Left lung (tissue), 10 donors: ENCODE results near the gene YTHDF1. TPM values are rescaled to one million over a fixed set of nuclear protein-coding genes. Genes with fewer than 3 reads are reported as not detected.
"Not testable (repeated sequence)": the region's sequence is repeated elsewhere in the genome, so short reads cannot be mapped to it uniquely, and the experiment has no call there.

Experiments used
- ATAC-seq: fragments of 200-7000 bp; cut with Tn5 transposase; one replicate; pipeline ENCODE4 v1.9.1; 2020; ENCODE audit warnings: moderate library complexity
- DNase-seq, 4 donors: peaks; one replicate each; pipeline ENCODE4 v3.0.0-alpha.2; 2013 to 2020
- H3K27ac ChIP-seq, 2 donors: fragments of 200-600 bp; sonication (generic) in 1 of 2; one replicate each; pipeline versions ENCODE4 v1.5.0 to v1.8.0; 2020 to 2021
- H3K27me3 ChIP-seq, 2 donors: fragments of 200-600 bp; sonication (generic) in 1 of 2; one replicate each; pipeline versions ENCODE4 v1.5.0 to v1.8.0; 2020 to 2021
- H3K36me3 ChIP-seq, 2 donors: fragments of 200-600 bp; sonication (generic) in 1 of 2; one replicate each; pipeline versions ENCODE4 v1.5.0 to v1.8.0; 2020 to 2021
- H3K4me1 ChIP-seq, 2 donors: fragments of 200-600 bp; one replicate each; pipeline ENCODE4 v1.8.0; 2021
- H3K4me3 ChIP-seq, 2 donors: fragments of 200-600 bp; sonication (generic) in 1 of 2; one replicate each; pipeline versions ENCODE4 v1.5.0 to v1.8.0; 2020 to 2021; ENCODE audit warnings: mild to moderate bottlenecking in 1 of 2
- H3K9me3 ChIP-seq, 2 donors: fragments of 200-600 bp; sonication (generic) in 1 of 2; one replicate each; pipeline versions ENCODE4 v1.5.0 to v1.8.0; 2020 to 2021
- CTCF ChIP-seq, 2 donors: fragments of 200-600 bp; sonication (generic) in 1 of 2; IDR thresholded peaks; one replicate each; pipeline versions ENCODE4 v1.5.0 to v1.8.0; 2021; ENCODE audit warnings: antibody characterized with exemption in 2 of 2
- intact Hi-C, 2 donors: fragments of 100-400 bp; cut with DNase I; formaldehyde crosslinking; loops; one replicate each; pipeline versions ENCODE4 v1.11.2 to v1.14.2; 2022
- polyA plus RNA-seq, 6 donors: library from polyadenylated mRNA; unstranded; fragments of 120-200 nt; gene quantifications; one replicate each; pipeline ENCODE4 v1.2.1, GENCODE V29; 2013; ENCODE audit not compliant: insufficient read length in 6 of 6
- total RNA-seq, 2 donors: library from RNA; stranded (reverse); fragmentation: NEBNext Ultra II Directional; extraction: Animal tissue kit (Norgen Biotek cat#: 25700); gene quantifications; one replicate each; pipeline ENCODE4 v1.2.1, GENCODE V29; 2021
- donor health status: DM: no; HTN: yes; CAD: no.
- donor health status: DM: no; HTN: no; CAD: no.

Gene YTHDF1
- total and polyA plus RNA-seq, 8 donors = 34.3 to 43.3 (median 36.5) TPM

GRCh38 chr20:63253438-63254231 is 37.7 kb upstream of the YTHDF1 start:
- intact Hi-C loops = no loop called here
- Histone ChIP-seq H3K9me3 (no peaks in the 10 kb centered on the region), H3K36me3 (no peaks in the 10 kb centered on the region), H3K27me3 (peaks cover 48 to 92% of the 10 kb centered on the region in 2 donors), H3K4me1 (peaks cover 0 to 11% of the 10 kb centered on the region in 2 donors), H3K4me3 (peak overlapping the region in 1 of 2 donors; percentile 17), H3K27ac (no peak overlapping the region)
- peak in 1 of 4 donors; percentile 60 for DNase-seq
- no peak for ATAC-seq
- TF ChIP-seq CTCF (IDR thresholded peaks at IDR 0.05) = no peak

GRCh38 chr20:63253065-63253437 is 37.1 kb upstream of the YTHDF1 start:
- DNase-seq (no peak), ATAC-seq (no peak)
- peaks cover 0 to 11% of the 10 kb centered on the region in 2 donors for H3K4me1 ChIP-seq
- no peak overlapping the region for H3K27ac ChIP-seq
- TF ChIP-seq CTCF (IDR thresholded peaks at IDR 0.05) = no peak
- no peaks in the 10 kb centered on the region for H3K36me3 ChIP-seq
- H3K4me3 ChIP-seq = no peak overlapping the region
- intact Hi-C loops = no loop called here
- no peaks in the 10 kb centered on the region for H3K9me3 ChIP-seq
- peaks cover 48 to 92% of the 10 kb centered on the region in 2 donors for H3K27me3 ChIP-seq

GRCh38 chr20:63252284-63252711 is 36.4 kb upstream of the YTHDF1 start:
- H3K27me3 ChIP-seq = peaks cover 48 to 97% of the 10 kb centered on the region in 2 donors

GRCh38 chr20:63251350-63251749 is 35.4 kb upstream of the YTHDF1 start:
- Histone ChIP-seq H3K4me1 (peaks cover 0 to 11% of the 10 kb centered on the region in 2 donors), H3K27me3 (peaks cover 46 to 99% of the 10 kb centered on the region in 2 donors)
- ATAC-seq, H3K9me3 ChIP-seq, H3K4me3 ChIP-seq, H3K27ac ChIP-seq, intact Hi-C loops, DNase-seq, H3K36me3 ChIP-seq: not testable (repeated sequence)

More at GRCh38 chr20:63252284-63252711, 36.4 kb upstream of the YTHDF1 start:
- Histone ChIP-seq H3K27ac (no peak overlapping the region), H3K4me3 (no peak overlapping the region), H3K4me1 (peaks cover 0 to 11% of the 10 kb centered on the region in 2 donors), H3K9me3 (no peaks in the 10 kb centered on the region), H3K36me3 (no peaks in the 10 kb centered on the region)
- intact Hi-C loops = no loop called here
- ATAC-seq = no peak
- no peak for DNase-seq
- no peak for TF ChIP-seq CTCF (IDR thresholded peaks at IDR 0.05)

- DNase-seq (no peak), ATAC-seq (no peak)
- peaks cover 0 to 11% of the 10 kb centered on the region in 2 donors for H3K4me1 ChIP-seq
- TF ChIP-seq CTCF (IDR thresholded peaks at IDR 0.05) = no peak
- H3K9me3 ChIP-seq = no peaks in the 10 kb centered on the region
- intact Hi-C loops = no loop called here
- H3K4me3 ChIP-seq = no peak overlapping the region
- no peaks in the 10 kb centered on the region for H3K36me3 ChIP-seq
- no peak overlapping the region for H3K27ac ChIP-seq
- peaks cover 34 to 99% of the 10 kb centered on the region in 2 donors for H3K27me3 ChIP-seq
Observed at GRCh38 chr20:63249891-63250290, 34.0 kb upstream of the YTHDF1 start.
